GM12878 (cell line): ENCODE results near the gene KRTAP12-4.

Source experiments
- ASH2L ChIP-seq: fragments of 300-600, 200-600 bp; sonication (generic); IDR thresholded peaks from 2 replicates; pipeline ENCODE4 v1.6.1; 2017; ENCODE audit warnings: low read depth, mild to moderate bottlenecking, borderline replicate concordance
- BACH1 ChIP-seq: fragments of 450-650 bp; IDR thresholded peaks from 2 replicates; pipeline ENCODE4 v1.6.1; 2017; ENCODE audit warnings: mild to moderate bottlenecking, borderline replicate concordance
- CREB1 ChIP-seq: IDR thresholded peaks from 2 replicates; pipeline ENCODE4 v1.6.1; 2012; ENCODE audit warnings: low read depth, mild to moderate bottlenecking, inconsistent platforms
- CREM ChIP-seq: IDR thresholded peaks from 2 replicates; pipeline ENCODE4 v1.6.1; 2014; ENCODE audit warnings: antibody characterized with exemption, low read depth
- CTCF ChIP-seq, 3 experiments: IDR thresholded peaks in 2 of 3; conservative IDR thresholded peaks in 1 of 3; 2 replicates each; pipeline ENCODE4 v1.5.1; 2011; ENCODE audit warnings: low read depth in 3 of 3, low read length in 3 of 3, mild to moderate bottlenecking in 3 of 3, control low read depth in 2 of 3, moderate library complexity in 2 of 3, inconsistent platforms in 1 of 3, mixed read lengths in 1 of 3; ENCODE audit not compliant: control insufficient read depth in 2 of 3, insufficient read depth in 1 of 3; ENCODE audit errors: extremely low read depth in 1 of 3
- FOXM1 ChIP-seq: IDR thresholded peaks from 2 replicates; pipeline ENCODE4 v1.6.1; 2012; ENCODE audit warnings: low read depth, mild to moderate bottlenecking, inconsistent platforms, low read length, moderate library complexity
- HDAC6 ChIP-seq: fragments of 200-600 bp; sonication (generic); IDR thresholded peaks from one replicate; pipeline ENCODE4 v1.8.0; 2017; ENCODE audit warnings: antibody characterized with exemption; ENCODE audit not compliant: unreplicated experiment
- JUNB ChIP-seq: IDR thresholded peaks from 2 replicates; pipeline ENCODE4 v1.6.1; 2016; ENCODE audit warnings: antibody characterized with exemption, mild to moderate bottlenecking
- LARP7 ChIP-seq: fragments of 450-650 bp; IDR thresholded peaks from 2 replicates; pipeline ENCODE4 v1.6.1; 2017; ENCODE audit warnings: mild to moderate bottlenecking
- MXI1 ChIP-seq: fragments of 150-350 bp; IDR thresholded peaks from 2 replicates; pipeline ENCODE4 v1.6.1; 2011; ENCODE audit warnings: low read depth, mild to moderate bottlenecking, inconsistent platforms, low read length, improper control_type of control experiment
- PAX5 ChIP-seq: IDR thresholded peaks from 2 replicates; pipeline ENCODE4 v1.6.1; 2011; ENCODE audit warnings: low read depth, low read length, borderline replicate concordance
- POLR2AphosphoS5 ChIP-seq: IDR thresholded peaks from 2 replicates; pipeline ENCODE4 v1.6.1; 2011; ENCODE audit warnings: mild to moderate bottlenecking, low read length, inconsistent platforms
- ZBTB11 ChIP-seq: fragments of 450-650 bp; formaldehyde crosslinking; IDR thresholded peaks from 2 replicates; pipeline ENCODE4 v1.5.0; 2022; ENCODE audit warnings: mild to moderate bottlenecking, missing genetic modification characterization
- ZZZ3 ChIP-seq: IDR thresholded peaks from 2 replicates; pipeline ENCODE4 v1.6.1; 2011; ENCODE audit warnings: low read depth; ENCODE audit not compliant: control insufficient read depth, insufficient read length

GRCh38 chr21:44658541-44658910, 4.1 kb upstream of the KRTAP12-4 start:
- no peak for TF ChIP-seq JUNB
- TF ChIP-seq ZZZ3: no peak
- TF ChIP-seq ASH2L: no peak
- TF ChIP-seq CTCF (IDR thresholded peaks at IDR 0.05 in 2 of 3, conservative IDR thresholded peaks at IDR 0.05 in 1 of 3; ENCODE audit: control insufficient read depth in 2 of 3, extremely low read depth in 1 of 3, insufficient read depth in 1 of 3, low read depth in 3 of 3, low read length in 3 of 3): no peak
- TF ChIP-seq BACH1: no peak
- no peak for TF ChIP-seq MXI1
- no peak for TF ChIP-seq HDAC6
- TF ChIP-seq LARP7: no peak
- no peak for TF ChIP-seq ZBTB11 (CRISPR knock-in tag)
- no peak for TF ChIP-seq FOXM1
- no peak for TF ChIP-seq CREB1
- TF ChIP-seq PAX5: no peak
- no peak for TF ChIP-seq CREM
- no peak for TF ChIP-seq POLR2AphosphoS5
